Fibroblast of villous mesenchyme (primary cell): ENCODE results near the gene PRR23A. TPM values are rescaled to one million over a fixed set of nuclear protein-coding genes. Genes with fewer than 3 reads are reported as not detected.
A peak's percentile ranks its signal among the peaks of the same experiment; 100 is the strongest.
"Not testable (repeated sequence)": the region's sequence is repeated elsewhere in the genome, so short reads cannot be mapped to it uniquely, and the experiment has no call there.

Source experiments
- DNase-seq: peaks from one replicate; pipeline ENCODE4 v3.0.0-alpha.2; 2010; ENCODE audit warnings: low read depth
- H3K4me3 ChIP-seq: 2 replicates; pipeline ENCODE4 v1.5.1; 2011; ENCODE audit warnings: low read depth, mild to moderate bottlenecking, low read length
- total RNA-seq: library from RNA; depleted of rRNA; stranded (reverse); fragments of >200 nt; gene quantifications from 2 replicates; pipeline ENCODE4 v1.2.3, GENCODE V29; 2012
- TF ChIP-seq, protein P1 (sequence below): IDR thresholded peaks from 2 replicates; pipeline ENCODE4 v1.5.1; 2012; ENCODE audit warnings: low read depth, mild to moderate bottlenecking, low read length; ENCODE audit not compliant: insufficient read depth

Gene PRR23A
- total RNA-seq, 1 donor = not detected

DNA sequence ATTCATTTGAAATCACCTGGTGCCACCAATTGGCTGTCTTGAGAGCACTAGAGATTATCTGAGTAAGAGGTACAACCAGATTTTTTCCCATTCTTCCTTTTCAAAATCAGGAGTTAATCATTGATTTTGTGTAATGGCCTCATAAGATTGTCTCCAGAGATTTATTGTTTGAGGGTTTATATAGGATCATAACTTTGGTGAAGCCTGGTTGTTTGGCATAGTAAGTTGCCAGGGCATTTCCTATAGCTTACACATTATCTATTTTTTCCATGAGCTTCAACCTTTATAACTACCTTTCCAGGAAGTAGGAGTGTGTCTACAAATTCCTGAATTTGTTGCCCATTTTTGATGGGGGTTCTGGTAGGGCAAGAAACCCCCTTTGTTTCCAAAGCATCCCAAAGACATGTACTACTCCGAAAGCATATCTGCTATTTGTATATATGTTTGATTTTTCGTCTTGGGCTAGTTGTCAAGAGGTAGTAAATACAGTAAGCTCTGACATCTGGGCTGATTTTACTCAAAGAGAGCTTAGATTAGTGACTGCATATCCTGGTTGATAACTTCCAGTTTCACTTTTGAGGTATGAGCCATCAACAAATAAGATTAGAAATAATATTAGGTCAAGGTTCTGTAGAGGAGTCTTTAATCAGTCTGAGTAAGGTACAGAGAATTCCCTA lies 26.4 kb upstream of the PRR23A start:
- DNase-seq = no peak
- TF ChIP-seq, protein P1, sequence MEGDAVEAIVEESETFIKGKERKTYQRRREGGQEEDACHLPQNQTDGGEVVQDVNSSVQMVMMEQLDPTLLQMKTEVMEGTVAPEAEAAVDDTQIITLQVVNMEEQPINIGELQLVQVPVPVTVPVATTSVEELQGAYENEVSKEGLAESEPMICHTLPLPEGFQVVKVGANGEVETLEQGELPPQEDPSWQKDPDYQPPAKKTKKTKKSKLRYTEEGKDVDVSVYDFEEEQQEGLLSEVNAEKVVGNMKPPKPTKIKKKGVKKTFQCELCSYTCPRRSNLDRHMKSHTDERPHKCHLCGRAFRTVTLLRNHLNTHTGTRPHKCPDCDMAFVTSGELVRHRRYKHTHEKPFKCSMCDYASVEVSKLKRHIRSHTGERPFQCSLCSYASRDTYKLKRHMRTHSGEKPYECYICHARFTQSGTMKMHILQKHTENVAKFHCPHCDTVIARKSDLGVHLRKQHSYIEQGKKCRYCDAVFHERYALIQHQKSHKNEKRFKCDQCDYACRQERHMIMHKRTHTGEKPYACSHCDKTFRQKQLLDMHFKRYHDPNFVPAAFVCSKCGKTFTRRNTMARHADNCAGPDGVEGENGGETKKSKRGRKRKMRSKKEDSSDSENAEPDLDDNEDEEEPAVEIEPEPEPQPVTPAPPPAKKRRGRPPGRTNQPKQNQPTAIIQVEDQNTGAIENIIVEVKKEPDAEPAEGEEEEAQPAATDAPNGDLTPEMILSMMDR = no peak
- H3K4me3 ChIP-seq = no peak overlapping the region

DNA sequence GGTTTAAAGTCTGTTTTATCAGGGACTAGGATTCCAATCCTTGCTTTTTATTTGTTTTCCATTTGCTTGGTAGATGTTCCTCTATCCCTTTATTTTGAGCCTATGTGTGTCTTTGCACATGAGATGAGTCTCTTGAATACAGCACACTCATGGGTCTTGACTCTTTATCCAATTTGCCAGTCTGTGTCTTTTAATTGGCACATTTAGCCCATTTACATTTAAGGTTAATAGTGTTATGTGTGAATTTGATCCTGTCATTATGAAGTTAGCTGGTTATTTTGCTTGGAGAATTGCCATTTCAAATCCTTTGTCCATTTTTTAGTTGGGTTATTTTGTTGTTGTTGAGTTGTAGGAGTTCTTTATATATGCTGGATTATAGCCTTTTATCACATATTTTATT lies 24.5 kb upstream of the PRR23A start:
- DNase-seq, H3K4me3 ChIP-seq: not testable (repeated sequence)

DNA sequence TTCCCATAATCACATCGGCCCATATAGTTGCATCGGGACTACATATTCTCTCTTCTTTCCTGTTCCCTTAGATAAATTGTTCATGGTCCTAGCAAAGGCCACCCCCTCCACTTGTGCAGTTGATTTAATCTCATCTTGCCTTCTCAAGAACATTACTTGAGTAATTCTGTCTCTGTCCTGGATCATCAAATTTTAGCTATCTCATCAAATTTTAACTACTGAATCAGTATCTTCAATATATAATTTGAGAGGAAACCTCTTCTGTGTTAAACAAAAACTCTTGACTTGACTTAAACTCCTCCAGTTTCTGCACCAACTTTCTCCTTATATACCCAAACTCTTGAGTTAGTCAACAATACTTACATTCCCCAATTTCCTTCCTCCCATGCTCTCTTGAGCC lies 18.9 kb upstream of the PRR23A start:
- TF ChIP-seq, protein P1 = no peak
- DNase-seq = no peak
- no peak overlapping the region for H3K4me3 ChIP-seq

DNA sequence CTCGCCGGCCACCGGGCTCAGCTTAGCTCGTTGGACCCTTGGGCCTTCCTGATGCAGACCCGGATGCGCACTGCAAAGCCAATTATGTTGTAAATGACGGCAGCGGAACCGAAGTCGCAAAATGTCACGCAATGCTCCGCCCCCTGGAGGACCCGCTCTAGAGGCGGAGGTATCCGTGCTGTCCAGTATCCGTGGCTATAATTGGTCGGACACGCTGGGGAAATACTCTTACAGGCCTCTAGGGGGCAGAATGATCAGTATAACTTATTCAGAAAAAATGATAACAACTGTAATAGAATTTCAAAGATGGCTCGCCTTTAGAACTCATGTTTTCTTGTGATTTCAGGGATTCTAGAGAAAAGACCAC lies 14.8 kb upstream of the PRR23A start, which contains the start of gene PRR23B:
Gene PRR23B (minus strand): TSS at position 59 of the 367 bp plus-strand sequence. CDS start 265 bp downstream, outside the sequence.
- no peak for DNase-seq
- H3K4me3 ChIP-seq = no peak within 1 kb of the TSS
- TF ChIP-seq, protein P1 = peak; percentile 24

DNA sequence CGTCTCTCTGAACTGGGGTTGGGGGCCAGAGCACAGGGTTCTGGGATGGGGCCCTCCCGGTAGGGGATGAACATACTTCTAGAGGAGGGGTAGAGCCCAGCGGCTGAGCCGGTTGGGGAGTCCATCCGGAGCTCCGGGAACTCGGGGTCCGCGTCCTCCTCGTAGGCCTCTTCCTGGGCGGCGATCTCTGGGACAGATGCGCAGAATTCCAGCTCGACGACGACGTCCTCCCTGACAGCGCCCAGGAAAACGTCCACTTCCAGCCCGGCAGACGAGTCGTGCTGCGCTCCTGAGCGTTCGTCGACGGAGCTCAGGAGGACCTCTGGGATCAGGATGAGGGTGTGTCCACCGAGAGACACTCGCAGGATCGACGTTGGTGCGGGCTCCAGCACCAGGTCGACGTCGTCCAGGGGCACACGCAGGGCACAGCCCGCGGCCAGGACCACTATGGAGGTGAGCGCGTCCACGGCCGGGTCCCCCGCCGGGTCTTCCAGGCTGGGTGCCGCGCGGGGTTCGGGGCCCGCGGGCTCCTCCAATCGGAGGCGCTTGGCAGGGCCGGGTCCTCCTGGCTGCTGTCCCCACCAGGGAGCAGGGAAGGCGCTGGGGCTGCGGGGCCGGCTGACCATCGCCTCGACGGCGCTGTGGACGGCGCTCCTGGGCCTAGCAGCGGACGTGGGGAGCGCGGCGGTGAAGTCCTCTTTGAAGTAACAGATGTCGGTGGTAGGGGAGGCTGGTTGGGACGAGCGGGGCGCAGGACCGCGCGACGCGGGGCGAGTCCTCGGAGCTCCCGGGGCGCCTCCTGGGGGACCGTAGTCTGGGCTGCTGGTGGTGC lies 14.2 kb upstream of the PRR23A start:
- no peak overlapping the region for H3K4me3 ChIP-seq
- TF ChIP-seq, protein P1 = no peak
- DNase-seq = no peak

DNA sequence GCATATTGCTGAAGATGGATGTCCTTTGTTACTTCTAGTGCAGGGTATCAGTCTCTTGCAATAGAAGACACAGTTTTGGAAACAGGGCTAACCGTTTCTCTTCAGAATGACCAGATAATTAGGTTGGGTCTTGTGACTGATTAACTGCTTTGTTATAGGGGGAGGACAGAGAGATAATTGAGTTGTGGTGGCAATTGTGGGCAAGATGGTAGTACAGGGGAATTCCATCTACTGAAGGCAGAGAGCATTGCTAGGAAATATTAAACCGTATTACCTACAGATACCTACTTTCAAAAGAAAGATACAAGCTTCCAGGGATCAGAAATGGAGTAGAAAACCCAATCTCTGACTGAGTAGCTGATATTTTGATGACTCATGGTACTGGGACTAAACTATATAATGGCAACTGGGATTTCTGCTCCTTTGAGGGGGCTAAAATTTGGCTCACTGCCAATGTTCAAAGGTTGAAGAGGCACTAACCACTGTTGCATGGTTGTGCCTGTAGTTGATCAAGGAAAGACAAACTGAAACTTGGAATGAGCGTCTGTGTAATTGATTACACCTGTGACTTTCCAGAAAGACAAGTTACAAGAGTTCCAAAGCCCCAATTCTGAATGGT lies 10.5 kb upstream of the PRR23A start:
- DNase-seq = no peak
- TF ChIP-seq, protein P1 = no peak
- no peak overlapping the region for H3K4me3 ChIP-seq

DNA sequence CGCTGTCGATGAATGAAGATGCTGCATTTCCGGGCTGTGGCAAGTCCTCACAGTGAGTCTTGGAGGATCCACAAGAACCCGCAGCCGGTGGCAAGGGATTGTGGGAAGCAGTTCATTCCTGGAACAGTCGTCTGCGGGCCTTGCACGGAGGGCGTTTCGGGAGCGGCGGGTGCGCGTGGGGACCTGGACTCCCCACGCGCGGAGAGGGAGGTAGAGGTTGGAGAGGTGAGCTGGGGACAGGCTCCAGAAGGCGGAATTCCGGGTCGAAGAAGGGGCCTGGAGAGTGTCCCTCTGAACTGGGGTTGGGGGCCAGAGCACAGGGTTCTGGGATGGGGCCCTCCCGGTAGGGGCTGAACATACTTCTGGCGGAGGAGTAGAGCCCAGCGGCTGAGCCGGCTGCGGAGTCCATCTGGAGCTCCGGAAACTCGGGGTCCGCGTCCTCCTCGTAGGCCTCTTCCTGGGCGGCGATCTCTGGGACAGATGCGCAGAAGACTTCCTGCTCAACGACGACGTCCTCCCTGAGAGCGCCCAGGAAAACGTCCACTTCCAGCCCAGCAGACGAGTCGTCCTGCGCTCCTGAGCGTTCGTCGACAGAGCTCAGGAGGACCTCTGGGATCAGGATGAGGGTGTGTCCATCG lies 593 bp downstream of the PRR23A start:
- H3K4me3 ChIP-seq = no peak overlapping the region
- TF ChIP-seq, protein P1 = no peak
- no peak for DNase-seq
